PC-3 (cell line): ENCODE results near the gene YAP1. TPM values are rescaled to one million over a fixed set of nuclear protein-coding genes. Genes with fewer than 3 reads are reported as not detected.

Experiments used
- ATAC-seq: fragments of 200-7000 bp; cut with Tn5 transposase; 2 replicates; pipeline ENCODE4 v1.9.1; 2020; ENCODE audit warnings: mild to moderate bottlenecking, moderate library complexity
- BruUV-seq: library from RNA; stranded (reverse); fragments of 400-500 nt; replicated peaks from 2 replicates; lab custom pipeline; 2021; lab: Mats Ljungman, UMichigan
- CTCF ChIA-PET: fragments of 300-600 bp; sonication (Branson Sonifier 250); formaldehyde crosslinking; loops from one replicate; lab custom pipeline; 2022; ENCODE audit warnings: antibody characterized with exemption; lab: Charles Lee
- POLR2A ChIA-PET: fragments of 300-600 bp; sonication (Branson Sonifier 250); formaldehyde crosslinking; loops from one replicate; lab custom pipeline; 2022; ENCODE audit warnings: antibody characterized with exemption; ENCODE audit not compliant: unreplicated experiment; lab: Charles Lee
- DNase-seq: peaks from one replicate; pipeline ENCODE4 v3.0.0-alpha.2; 2015
- H2AFZ ChIP-seq: fragments of 300-600 bp; sonication (generic); 2 replicates; pipeline ENCODE4 v1.6.0; 2016; ENCODE audit warnings: antibody characterized with exemption, low read length
- H3F3A ChIP-seq: fragments of 300-600 bp; sonication (generic); one replicate; pipeline ENCODE4 v1.6.0; 2017; ENCODE audit warnings: antibody characterized with exemption, low read length, control low read depth, mild to moderate bottlenecking; ENCODE audit not compliant: unreplicated experiment
- H3K27ac ChIP-seq: fragments of 300-600 bp; sonication (generic); 2 replicates; pipeline ENCODE4 v1.5.1; 2016; ENCODE audit warnings: mild to moderate bottlenecking, low read length
- H3K27me3 ChIP-seq: fragments of 300-600 bp; sonication (generic); 2 replicates; pipeline ENCODE4 v1.6.1; 2016; ENCODE audit warnings: low read length, mixed read lengths
- H3K36me3 ChIP-seq: fragments of 300-600 bp; sonication (generic); 2 replicates; pipeline ENCODE4 v1.6.1; 2016; ENCODE audit warnings: low read depth, mixed run types, low read length, mixed read lengths
- H3K4me1 ChIP-seq: fragments of 300-600 bp; sonication (generic); 2 replicates; pipeline ENCODE4 v1.5.1; 2016; ENCODE audit warnings: low read length; ENCODE audit not compliant: insufficient read depth
- H3K4me2 ChIP-seq: fragments of 300-600 bp; sonication (generic); 2 replicates; pipeline ENCODE4 v1.6.0; 2016; ENCODE audit warnings: low read length
- H3K4me3 ChIP-seq: fragments of 300-600 bp; sonication (generic); 2 replicates; pipeline ENCODE4 v1.5.1; 2016; ENCODE audit warnings: mild to moderate bottlenecking, low read length, mixed read lengths
- H3K79me2 ChIP-seq: fragments of 300-600 bp; sonication (generic); 2 replicates; pipeline ENCODE4 v1.6.1; 2017; ENCODE audit warnings: low read length, mixed read lengths
- H3K9ac ChIP-seq: fragments of 300-600 bp; sonication (generic); 2 replicates; pipeline ENCODE4 v1.6.0; 2016; ENCODE audit warnings: mild to moderate bottlenecking, low read length
- H3K9me2 ChIP-seq: fragments of 300-600 bp; sonication (generic); replicated peaks from 2 replicates; pipeline ENCODE4 v1.6.1; 2016; ENCODE audit warnings: mixed run types, low read length, mixed read lengths
- H3K9me3 ChIP-seq: fragments of 300-600 bp; sonication (generic); 2 replicates; pipeline ENCODE4 v1.6.1; 2016; ENCODE audit warnings: low read length, mixed read lengths
- H4K20me1 ChIP-seq: fragments of 300-600 bp; sonication (generic); 2 replicates; pipeline ENCODE4 v1.6.1; 2016; ENCODE audit warnings: low read length, mixed read lengths
- CTCF ChIP-seq: fragments of 300-600 bp; sonication (generic); conservative IDR thresholded peaks from 2 replicates; pipeline ENCODE4 v1.5.1; 2017; ENCODE audit warnings: antibody characterized with exemption, low read depth, mild to moderate bottlenecking, low read length
- EZH2 ChIP-seq: fragments of 300-600 bp; sonication (generic); IDR thresholded peaks from one replicate; pipeline ENCODE4 v1.6.1; 2017; ENCODE audit warnings: antibody characterized with exemption, mild to moderate bottlenecking, low read length; ENCODE audit not compliant: unreplicated experiment
- EZH2phosphoT487 ChIP-seq: fragments of 300-600 bp; sonication (generic); IDR thresholded peaks from 2 replicates; pipeline ENCODE4 v1.6.1; 2018; ENCODE audit warnings: mild to moderate bottlenecking, antibody characterized with exemption, low read length, borderline replicate concordance
- intact Hi-C: fragments of 100-400 bp; cut with micrococcal nuclease; formaldehyde crosslinking; loops from 2 replicates; pipeline ENCODE4 v1.9.0; 2023
- total RNA-seq: library from RNA; depleted of rRNA; stranded (reverse); fragments of >200 nt; gene quantifications from 2 replicates; pipeline ENCODE4 v1.2.3, GENCODE V29; 2014; rRNA removed

Gene YAP1
- total RNA-seq, 1 experiment from 2014 or later: 104 TPM

GRCh38 chr11:102279641-102280170 is 169.5 kb downstream of the YAP1 start:
- H3K9me2 ChIP-seq: no peaks in the 10 kb centered on the region
- peak overlapping the region; percentile 3; the same call in 1 of the 2 replicates for H3K9ac ChIP-seq
- peak; percentile 63 for DNase-seq
- H4K20me1 ChIP-seq: no peaks in the 10 kb centered on the region
- H2AFZ ChIP-seq: peak overlapping the region; percentile 83
- ChIA-PET CTCF (interaction anchor here (1.4 kb wide), 1 partner anchor 62 kb away, joined by 3 read pairs; no protein-coding TSS in a partner anchor), POLR2A (interaction anchor here (0.6 to 1.4 kb wide), 2 partner anchors 26 to 734 kb away, joined by 3 to 6 read pairs; no protein-coding TSS in a partner anchor)
- no peaks in the 10 kb centered on the region for H3K9me3 ChIP-seq
- H3K4me3 ChIP-seq: peak overlapping the region; percentile 54
- peaks cover 18% of the 10 kb centered on the region for H3K4me1 ChIP-seq
- BruUV-seq: no TSS peak
- intact Hi-C loops: no loop called here
- no peaks in the 10 kb centered on the region for H3K79me2 ChIP-seq
- no peaks in the 10 kb centered on the region for H3K27me3 ChIP-seq
- peak overlapping the region; percentile 80 for H3K4me2 ChIP-seq
- TF ChIP-seq EZH2phosphoT487: no peak
- TF ChIP-seq EZH2: no peak
- TF ChIP-seq CTCF: peak; percentile 36; the same call in 1 of the 2 replicates
- H3F3A ChIP-seq: peaks cover 4% of the 10 kb centered on the region
- ATAC-seq: peak; percentile 76
- no peaks in the 10 kb centered on the region for H3K36me3 ChIP-seq
- peak overlapping the region; percentile 4; the same call in 1 of the 2 replicates for H3K27ac ChIP-seq

- H3K4me2 ChIP-seq: peak overlapping the region; percentile 80
- no peaks in the 10 kb centered on the region for H3K79me2 ChIP-seq
- peak overlapping the region; percentile 54 for H3K4me3 ChIP-seq
- peaks cover 4% of the 10 kb centered on the region for H3F3A ChIP-seq
- no peaks in the 10 kb centered on the region for H4K20me1 ChIP-seq
- H3K27ac ChIP-seq: no peak overlapping the region
- CTCF ChIA-PET: interaction anchor here (1.4 kb wide), 1 partner anchor 62 kb away, joined by 3 read pairs; no protein-coding TSS in a partner anchor
- no peaks in the 10 kb centered on the region for H3K27me3 ChIP-seq
- ATAC-seq (peak; percentile 50), DNase-seq (no peak)
- no peak overlapping the region for H3K9ac ChIP-seq
- H3K36me3 ChIP-seq: no peaks in the 10 kb centered on the region
- POLR2A ChIA-PET: interaction anchor here (0.6 to 1.4 kb wide), 2 partner anchors 26 to 733 kb away, joined by 3 to 6 read pairs; no protein-coding TSS in a partner anchor
- peaks cover 18% of the 10 kb centered on the region for H3K4me1 ChIP-seq
- TF ChIP-seq CTCF (no peak), EZH2phosphoT487 (no peak), EZH2 (no peak)
- H2AFZ ChIP-seq: peak overlapping the region; percentile 83
- no peaks in the 10 kb centered on the region for H3K9me2 ChIP-seq
- BruUV-seq: no TSS peak
- no peaks in the 10 kb centered on the region for H3K9me3 ChIP-seq
- intact Hi-C loops: no loop called here
Observed at GRCh38 chr11:102280245-102280833, 170.1 kb downstream of the YAP1 start.

Other genes starting within 250 kb of the YAP1 start
- gene CEP126, start 195.4 kb upstream of the YAP1 start, total RNA-seq: 1.0 and 2.5 TPM in 2 replicates
- not detected in 2 replicates for gene ANGPTL5, start 193.9 kb upstream of the YAP1 start, total RNA-seq
- gene CFAP300, start 63.0 kb upstream of the YAP1 start, total RNA-seq: 3.2 and 3.9 TPM in 2 replicates
- gene BIRC3, start 207.0 kb downstream of the YAP1 start, total RNA-seq: 3.9 and 4.2 TPM in 2 replicates
- gene BIRC2, start 236.8 kb downstream of the YAP1 start, total RNA-seq: 36.1 and 42.6 TPM in 2 replicates